ENCODE results near the gene CD79B. TPM values are rescaled to one million over a fixed set of nuclear protein-coding genes. Genes with fewer than 3 reads are reported as not detected.

CD79B gene
- 10 to 100 TPM; 34.6 to 39.9 TPM for total RNA-seq

DNA sequence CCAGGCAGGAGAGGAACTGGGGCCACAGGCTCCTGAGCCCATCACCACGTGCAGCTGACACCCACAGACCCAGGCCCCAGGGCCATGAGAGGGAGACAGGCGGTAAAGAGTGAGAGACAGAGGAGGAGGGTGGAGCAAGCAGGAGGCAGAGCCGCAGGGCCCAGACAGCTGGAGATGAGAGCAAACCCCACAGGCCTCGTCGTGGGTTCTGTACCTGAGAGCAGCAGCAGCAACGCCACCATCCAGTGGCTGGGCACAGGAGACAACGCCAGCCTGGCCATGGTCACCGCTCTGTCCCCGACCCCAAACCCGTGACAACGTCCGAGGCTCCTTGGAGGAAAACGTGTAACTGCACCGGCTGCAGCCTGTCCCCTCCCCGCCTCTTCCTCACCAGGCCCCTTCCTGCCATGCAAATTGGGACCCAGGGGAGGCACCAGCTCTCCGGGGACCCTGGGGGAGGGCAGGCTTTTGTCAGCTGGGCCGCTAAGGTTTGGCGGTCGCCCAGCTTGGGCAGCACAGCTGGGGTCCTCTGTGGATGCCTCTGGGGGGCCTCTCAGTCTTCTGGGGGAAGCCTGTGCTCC, at the start of gene CD79B:
TSS of gene CD79B (minus strand) at position 351 of the 581 bp plus-strand sequence. CDS start at position 281, 70 bp downstream.
- H3K27me3 Mint-ChIP-seq = peaks cover 4% of the 10 kb centered on the region
- CTCF ChIA-PET = interaction anchor here (1.0 to 7.7 kb wide), 13 partner anchors 11 to 202 kb away, joined by 3 to 38 read pairs (median 4); partner anchors contain the start of genes CSHL1 and GH1
- POLR2A ChIA-PET = no interaction called here
- peaks cover 31% of the 10 kb centered on the region for H3K4me1 Mint-ChIP-seq
- peak; percentile 47 for DNase-seq
- no peaks in the 10 kb centered on the region for H3K9me3 Mint-ChIP-seq
- H3K27ac Mint-ChIP-seq = peak within 1 kb of the TSS; percentile 95
- H3K36me3 Mint-ChIP-seq (ENCODE audit: low read depth) = peaks cover 8% of the 10 kb centered on the region
- H3K4me3 Mint-ChIP-seq = peak within 1 kb of the TSS; percentile 95

- H3K27me3 Mint-ChIP-seq = peaks cover 6% of the 10 kb centered on the region
- ChIA-PET POLR2A (no interaction called here), CTCF (interaction anchor here (1.1 to 1.6 kb wide), 7 partner anchors 10 to 59 kb away, joined by 3 to 6 read pairs (median 3); no protein-coding TSS in a partner anchor)
- no peak overlapping the region for H3K27ac Mint-ChIP-seq
- no peak for DNase-seq
- peaks cover 11% of the 10 kb centered on the region for H3K9me3 Mint-ChIP-seq
- no peak overlapping the region for H3K4me3 Mint-ChIP-seq
- H3K36me3 Mint-ChIP-seq (ENCODE audit: low read depth) = peaks cover 4% of the 10 kb centered on the region
- peaks cover 12% of the 10 kb centered on the region for H3K4me1 Mint-ChIP-seq
These were observed 46.4 kb upstream of the CD79B start for GRCh38 chr17:63978272-63979200.

DNA sequence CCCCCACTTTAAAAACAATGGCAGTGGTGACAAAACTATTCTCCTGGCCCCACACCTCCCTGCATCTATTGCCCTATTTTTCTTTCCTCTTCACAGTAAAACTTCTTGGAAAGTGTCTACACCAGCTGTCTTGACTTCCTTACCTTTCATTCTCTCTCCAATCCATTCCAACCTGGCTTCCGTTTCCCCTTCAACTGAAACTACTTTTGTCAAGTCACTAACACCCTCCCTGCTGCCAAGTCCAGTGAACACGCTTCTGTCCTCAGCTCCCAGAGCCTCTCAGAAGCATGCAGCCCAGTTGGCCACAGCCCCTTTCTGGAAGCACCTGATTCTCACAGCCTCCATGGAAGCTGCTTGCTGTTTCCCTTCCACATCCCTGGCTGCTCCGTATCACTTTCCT, 44.6 kb upstream of the CD79B start:
- Mint-ChIP-seq H3K4me1 (peaks cover 12% of the 10 kb centered on the region), H3K27me3 (peaks cover 6% of the 10 kb centered on the region), H3K27ac (no peak overlapping the region), H3K36me3 (ENCODE audit: low read depth) (no peaks in the 10 kb centered on the region), H3K4me3 (no peak overlapping the region), H3K9me3 (peaks cover 1% of the 10 kb centered on the region)
- no peak for DNase-seq
- CTCF ChIA-PET = interaction anchor here (1.4 to 2.6 kb wide), 5 partner anchors 10 to 31 kb away, joined by 5 to 9 read pairs (median 6); no protein-coding TSS in a partner anchor
- POLR2A ChIA-PET = no interaction called here

DNA sequence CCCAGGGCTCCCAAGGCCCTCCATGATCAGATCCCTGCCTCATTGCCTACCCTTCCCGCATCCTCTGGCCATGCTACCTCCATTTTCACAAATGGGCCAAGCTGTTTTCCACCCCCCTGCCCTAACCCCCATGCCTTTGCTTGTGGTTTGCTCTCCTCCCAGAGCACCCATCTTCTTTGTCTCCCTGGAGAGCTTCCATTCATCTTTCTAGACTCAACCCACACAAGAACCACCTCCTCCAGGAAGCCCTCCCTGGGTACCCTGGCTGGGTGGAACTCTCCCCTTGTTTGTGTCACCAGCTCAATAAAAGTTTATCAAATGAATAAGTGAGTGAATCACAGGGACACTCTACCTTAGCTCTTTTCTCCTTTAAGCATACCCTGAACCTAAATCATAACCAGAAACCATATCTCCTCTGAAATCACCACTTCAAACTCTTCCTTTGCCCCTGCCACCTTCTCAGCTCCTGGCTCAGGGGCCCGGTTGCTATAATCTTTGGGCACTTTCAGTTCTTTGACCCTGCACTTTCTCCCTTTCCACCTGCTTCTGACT, 43.5 kb upstream of the CD79B start:
- H3K4me1 Mint-ChIP-seq = peaks cover 12% of the 10 kb centered on the region
- CTCF ChIA-PET = interaction anchor here (0.5 to 2.6 kb wide), 12 partner anchors 9 to 127 kb away, joined by 3 to 9 read pairs (median 4); partner anchors contain the start of gene GH1
- H3K9me3 Mint-ChIP-seq = no peaks in the 10 kb centered on the region
- H3K4me3 Mint-ChIP-seq = no peak overlapping the region
- DNase-seq = no peak
- peaks cover 6% of the 10 kb centered on the region for H3K27me3 Mint-ChIP-seq
- H3K27ac Mint-ChIP-seq = no peak overlapping the region
- POLR2A ChIA-PET = interaction anchor here (0.6 to 0.9 kb wide), 2 partner anchors 14 to 45 kb away, joined by 3 to 5 read pairs; partner anchors contain the start of gene ICAM2
- H3K36me3 Mint-ChIP-seq (ENCODE audit: low read depth) = no peaks in the 10 kb centered on the region

- POLR2A ChIA-PET = no interaction called here
- no peak for DNase-seq
- no peaks in the 10 kb centered on the region for H3K9me3 Mint-ChIP-seq
- H3K4me3 Mint-ChIP-seq = no peak overlapping the region
- H3K4me1 Mint-ChIP-seq = peaks cover 12% of the 10 kb centered on the region
- CTCF ChIA-PET = interaction anchor here (0.9 to 2.1 kb wide), 12 partner anchors 10 to 56 kb away, joined by 3 to 9 read pairs (median 4); partner anchors contain the start of gene GH1
- H3K27me3 Mint-ChIP-seq = peaks cover 6% of the 10 kb centered on the region
- H3K36me3 Mint-ChIP-seq (ENCODE audit: low read depth) = no peaks in the 10 kb centered on the region
- no peak overlapping the region for H3K27ac Mint-ChIP-seq
These were observed 42.6 kb upstream of the CD79B start for GRCh38 chr17:63974594-63975192.

DNA sequence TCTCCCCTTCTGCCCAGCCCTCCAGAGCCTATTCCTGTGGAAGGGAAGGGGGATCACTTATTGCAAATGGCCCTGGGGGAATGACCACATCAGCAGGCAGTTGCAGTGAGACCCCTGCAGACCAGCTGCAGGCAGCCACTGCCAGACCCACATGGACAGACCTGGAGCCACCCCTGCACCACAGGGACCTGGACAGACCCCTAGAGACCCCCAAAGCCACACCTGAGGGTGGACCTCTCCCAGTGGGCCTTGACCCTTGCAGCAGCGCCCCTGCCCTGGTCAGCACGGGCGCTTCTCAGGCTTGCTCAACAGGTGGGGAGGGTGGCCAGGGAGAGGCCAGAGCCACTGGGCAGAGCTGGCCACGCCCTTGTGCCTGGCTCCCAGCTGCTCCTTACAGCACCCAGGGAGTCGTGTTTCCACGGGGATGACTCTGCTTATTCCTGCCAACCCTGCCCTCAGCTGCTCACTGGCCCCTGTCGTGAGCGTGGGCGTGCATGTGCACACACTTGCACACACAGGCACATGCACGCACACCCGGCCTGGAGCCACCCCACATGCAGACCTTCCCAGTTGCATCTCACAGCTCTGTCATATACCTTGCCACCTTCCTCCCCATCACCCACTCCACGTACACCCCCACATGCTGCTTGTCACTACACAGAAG, 41.9 kb upstream of the CD79B start:
- Mint-ChIP-seq H3K4me1 (peaks cover 12% of the 10 kb centered on the region), H3K4me3 (no peak overlapping the region), H3K36me3 (ENCODE audit: low read depth) (no peaks in the 10 kb centered on the region), H3K9me3 (no peaks in the 10 kb centered on the region), H3K27me3 (peaks cover 4% of the 10 kb centered on the region), H3K27ac (no peak overlapping the region)
- ChIA-PET CTCF (interaction anchor here (0.6 to 2.1 kb wide), 8 partner anchors 9 to 728 kb away, joined by 3 to 5 read pairs (median 4); no protein-coding TSS in a partner anchor), POLR2A (no interaction called here)
- DNase-seq = no peak

- H3K4me1 Mint-ChIP-seq = peaks cover 12% of the 10 kb centered on the region
- H3K4me3 Mint-ChIP-seq = no peak overlapping the region
- H3K27me3 Mint-ChIP-seq = peaks cover 4% of the 10 kb centered on the region
- no peaks in the 10 kb centered on the region for H3K9me3 Mint-ChIP-seq
- H3K36me3 Mint-ChIP-seq (ENCODE audit: low read depth) = no peaks in the 10 kb centered on the region
- CTCF ChIA-PET = interaction anchor here (0.7 to 1.8 kb wide), 3 partner anchors 8 to 107 kb away, joined by 3 to 4 read pairs (median 4); no protein-coding TSS in a partner anchor
- H3K27ac Mint-ChIP-seq = no peak overlapping the region
- POLR2A ChIA-PET = no interaction called here
- no peak for DNase-seq
These were observed 41.1 kb upstream of the CD79B start for GRCh38 chr17:63973247-63973646.

GRCh38 chr17:63972796-63973195, 40.7 kb upstream of the CD79B start, which contains the start of gene SCN4A:
Gene SCN4A, minus strand, starts transcription at chr17:63972918. Its CDS starts 77 bp downstream, at chr17:63972841.
- H3K4me1 Mint-ChIP-seq = peaks cover 12% of the 10 kb centered on the region
- no peaks in the 10 kb centered on the region for H3K9me3 Mint-ChIP-seq
- no peak for DNase-seq
- H3K4me3 Mint-ChIP-seq = no peak within 1 kb of the TSS
- H3K27ac Mint-ChIP-seq = no peak within 1 kb of the TSS
- H3K36me3 Mint-ChIP-seq (ENCODE audit: low read depth) = no peaks in the 10 kb centered on the region
- H3K27me3 Mint-ChIP-seq = peaks cover 4% of the 10 kb centered on the region
- CTCF ChIA-PET = interaction anchor here (0.7 to 1.8 kb wide), 3 partner anchors 8 to 107 kb away, joined by 3 to 4 read pairs (median 4); no protein-coding TSS in a partner anchor
- POLR2A ChIA-PET = no interaction called here

DNA sequence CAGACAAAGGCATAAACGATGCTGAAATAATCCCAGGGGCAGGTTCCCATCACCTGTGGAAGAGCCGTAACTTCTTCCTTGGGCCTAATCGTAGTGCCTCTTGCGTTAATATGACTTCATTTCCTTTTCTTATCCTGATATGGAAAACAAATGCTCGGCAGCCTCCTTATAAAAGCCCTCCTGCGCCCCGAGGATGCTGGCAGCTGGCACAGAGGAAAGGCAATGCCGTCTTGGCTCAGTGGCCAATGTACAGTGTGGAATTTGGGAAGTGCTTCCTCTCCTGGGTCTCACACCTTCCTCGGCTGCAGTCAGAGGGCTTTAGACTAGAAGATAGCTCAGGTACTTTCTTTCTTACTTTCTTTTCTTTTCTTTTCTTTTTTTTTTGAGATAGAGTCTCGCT, 37.1 kb upstream of the CD79B start:
- no peak overlapping the region for H3K27ac Mint-ChIP-seq
- ChIA-PET POLR2A (no interaction called here), CTCF (interaction anchor here (1.1 to 3.4 kb wide), 6 partner anchors 10 to 23 kb away, joined by 3 to 12 read pairs (median 4); no protein-coding TSS in a partner anchor)
- H3K4me3 Mint-ChIP-seq = no peak overlapping the region
- H3K4me1 Mint-ChIP-seq = peaks cover 12% of the 10 kb centered on the region
- no peaks in the 10 kb centered on the region for H3K9me3 Mint-ChIP-seq
- no peaks in the 10 kb centered on the region for H3K27me3 Mint-ChIP-seq
- no peak for DNase-seq
- H3K36me3 Mint-ChIP-seq (ENCODE audit: low read depth) = no peaks in the 10 kb centered on the region

- H3K27me3 Mint-ChIP-seq = peaks cover 1% of the 10 kb centered on the region
- peaks cover 12% of the 10 kb centered on the region for H3K4me1 Mint-ChIP-seq
- H3K9me3 Mint-ChIP-seq = no peaks in the 10 kb centered on the region
- no peak overlapping the region for H3K27ac Mint-ChIP-seq
- POLR2A ChIA-PET = no interaction called here
- CTCF ChIA-PET = interaction anchor here (0.8 to 3.4 kb wide), 4 partner anchors 18 to 87 kb away, joined by 3 to 12 read pairs (median 3); partner anchors contain the start of gene GH2
- no peaks in the 10 kb centered on the region for H3K36me3 Mint-ChIP-seq (ENCODE audit: low read depth)
- DNase-seq = no peak
- H3K4me3 Mint-ChIP-seq = no peak overlapping the region
These were observed 35.8 kb upstream of the CD79B start for GRCh38 chr17:63967953-63968352.

- CTCF ChIA-PET = interaction anchor here (0.6 to 3.1 kb wide), 8 partner anchors 10 to 387 kb away, joined by 3 to 19 read pairs (median 4); partner anchors contain the start of gene GH2
- H3K9me3 Mint-ChIP-seq = no peaks in the 10 kb centered on the region
- H3K27me3 Mint-ChIP-seq = peaks cover 2% of the 10 kb centered on the region
- H3K4me1 Mint-ChIP-seq = peaks cover 13% of the 10 kb centered on the region
- DNase-seq = peak; percentile 48
- no peaks in the 10 kb centered on the region for H3K36me3 Mint-ChIP-seq (ENCODE audit: low read depth)
- peak overlapping the region; percentile 9 for H3K27ac Mint-ChIP-seq
- POLR2A ChIA-PET = no interaction called here
- no peak overlapping the region for H3K4me3 Mint-ChIP-seq
These were observed 34.6 kb upstream of the CD79B start for GRCh38 chr17:63966646-63967264.
